Naive B cell (primary cell): ENCODE results near the gene TLCD3A. TPM values are rescaled to one million over a fixed set of nuclear protein-coding genes. Genes with fewer than 3 reads are reported as not detected.
"Not testable (repeated sequence)": the region's sequence is repeated elsewhere in the genome, so short reads cannot be mapped to it uniquely, and the experiment has no call there.

Experiments
- ATAC-seq, 2 donors: fragments of 150-1000 bp; cut with Tn5 transposase; 2 replicates each; pipeline ENCODE4 v1.10.0; 2021; ENCODE audit warnings: low read depth in 2 of 2, mild to moderate bottlenecking in 2 of 2, moderate library complexity in 2 of 2
- DNase-seq: peaks from one replicate; pipeline ENCODE4 v3.0.0; 2022
- H3K27ac Mint-ChIP-seq, 6 donors: one replicate each; pipeline ENCODE4 v1.8.0; 2020 to 2022; ENCODE audit warnings: mild to moderate bottlenecking in 6 of 6, mixed read lengths in 6 of 6, moderate library complexity in 5 of 6, inconsistent platforms in 2 of 6
- H3K27me3 Mint-ChIP-seq, 3 donors: one replicate each; pipeline ENCODE4 v1.8.0; 2021 to 2022; ENCODE audit warnings: mixed read lengths in 3 of 3, mild to moderate bottlenecking in 1 of 3
- H3K36me3 Mint-ChIP-seq, 2 donors: one replicate each; pipeline ENCODE4 v1.8.0; 2020 to 2022; ENCODE audit warnings: mixed read lengths in 2 of 2, inconsistent platforms in 1 of 2, mild to moderate bottlenecking in 1 of 2
- H3K4me1 Mint-ChIP-seq, 3 donors: one replicate each; pipeline ENCODE4 v1.8.0; 2020 to 2022; ENCODE audit warnings: mixed read lengths in 3 of 3, inconsistent platforms in 1 of 3, mild to moderate bottlenecking in 1 of 3, moderate library complexity in 1 of 3
- H3K4me3 Mint-ChIP-seq, 8 donors: one replicate each; pipeline ENCODE4 v1.8.0; 2020 to 2022; ENCODE audit warnings: mild to moderate bottlenecking in 8 of 8, mixed read lengths in 8 of 8, moderate library complexity in 8 of 8, inconsistent platforms in 2 of 8
- H3K9me3 Mint-ChIP-seq, 7 donors: one replicate each; pipeline ENCODE4 v1.8.0; 2020 to 2022; ENCODE audit warnings: mixed read lengths in 7 of 7, mild to moderate bottlenecking in 5 of 7, inconsistent platforms in 2 of 7, moderate library complexity in 1 of 7
- polyA plus RNA-seq, 6 donors: library from polyadenylated mRNA; unstranded; fragments of 300-500 nt; fragmentation: Illumina TruSeq; gene quantifications; one replicate each; pipeline ENCODE4 v1.2.3, GENCODE V29; 2021; ENCODE audit warnings: low read depth in 6 of 6

The TLCD3A gene
- polyA plus RNA-seq, 6 donors from 2014 or later: 0.10 to 0.64 (median 0.38) TPM; not detected in 2

- H3K27me3 Mint-ChIP-seq: no peaks in the 10 kb centered on the region
- DNase-seq: no peak
- peaks cover 29 to 36% (median 30%) of the 10 kb centered on the region in 3 donors for H3K4me1 Mint-ChIP-seq
- no peaks in the 10 kb centered on the region for H3K9me3 Mint-ChIP-seq
- H3K36me3 Mint-ChIP-seq: no peaks in the 10 kb centered on the region
- no peak overlapping the region for H3K27ac Mint-ChIP-seq
- H3K4me3 Mint-ChIP-seq: no peak overlapping the region
- no peak for ATAC-seq
Measured at GRCh38 chr17:746181-746580, 13.8 kb downstream of the TLCD3A start.

GRCh38 chr17:746783-747629 lies 14.6 kb downstream of the TLCD3A start:
- Mint-ChIP-seq H3K4me3 (peak overlapping the region in 2 of 8 donors; percentile 29 to 56), H3K27ac (no peak overlapping the region), H3K4me1 (peaks cover 31 to 36% (median 32%) of the 10 kb centered on the region in 3 donors), H3K36me3 (no peaks in the 10 kb centered on the region), H3K27me3 (no peaks in the 10 kb centered on the region), H3K9me3 (no peaks in the 10 kb centered on the region)
- ATAC-seq (no peak), DNase-seq (no peak)

GRCh38 chr17:748604-749003 lies 16.2 kb downstream of the TLCD3A start:
- H3K27me3 Mint-ChIP-seq: not testable (repeated sequence)
- H3K4me1 Mint-ChIP-seq: peaks cover 37 to 41% (median 38%) of the 10 kb centered on the region in 3 donors

GRCh38 chr17:749359-749758 lies 17.0 kb downstream of the TLCD3A start:
- not testable (repeated sequence) for H3K36me3 Mint-ChIP-seq, H3K27me3 Mint-ChIP-seq, DNase-seq, ATAC-seq, H3K9me3 Mint-ChIP-seq
- H3K27ac Mint-ChIP-seq: peak overlapping the region in 2 of 6 donors; percentile 56 to 81
- peak overlapping the region in 4 of 8 donors; percentile 8 to 74 (median 44) for H3K4me3 Mint-ChIP-seq
- H3K4me1 Mint-ChIP-seq: peaks cover 37 to 41% (median 38%) of the 10 kb centered on the region in 3 donors

More at GRCh38 chr17:748604-749003, 16.2 kb downstream of the TLCD3A start:
- not testable (repeated sequence) for H3K9me3 Mint-ChIP-seq, DNase-seq, H3K36me3 Mint-ChIP-seq, H3K27ac Mint-ChIP-seq, ATAC-seq
- peak overlapping the region in 1 of 8 donors; percentile 22 for H3K4me3 Mint-ChIP-seq

- peak overlapping the region; percentile 9 to 98 (median 96) for H3K27ac Mint-ChIP-seq
- peak overlapping the region; percentile 43 to 97 (median 95) for H3K4me3 Mint-ChIP-seq
- DNase-seq: no peak
- H3K36me3 Mint-ChIP-seq: no peaks in the 10 kb centered on the region
- H3K4me1 Mint-ChIP-seq: peaks cover 37 to 41% (median 38%) of the 10 kb centered on the region in 3 donors
- no peaks in the 10 kb centered on the region for H3K9me3 Mint-ChIP-seq
- ATAC-seq: no peak
- H3K27me3 Mint-ChIP-seq: no peaks in the 10 kb centered on the region
Measured at GRCh38 chr17:750431-751037, 18.1 kb downstream of the TLCD3A start.

- peak; percentile 70 for DNase-seq
- peaks cover 37 to 41% (median 38%) of the 10 kb centered on the region in 3 donors for H3K4me1 Mint-ChIP-seq
- H3K27me3 Mint-ChIP-seq: no peaks in the 10 kb centered on the region
- H3K36me3 Mint-ChIP-seq: no peaks in the 10 kb centered on the region
- ATAC-seq: peak; percentile 56 to 59
- peak overlapping the region; percentile 91 to 97 (median 96) for H3K4me3 Mint-ChIP-seq
- peak overlapping the region; percentile 94 to 100 (median 98) for H3K27ac Mint-ChIP-seq
- H3K9me3 Mint-ChIP-seq: no peaks in the 10 kb centered on the region
Measured at GRCh38 chr17:751269-752001, 19.0 kb downstream of the TLCD3A start.

GRCh38 chr17:752002-752619 lies 19.7 kb downstream of the TLCD3A start, which contains the start of gene GEMIN4:
Gene GEMIN4 (minus strand): TSS chr17:752264. CDS start chr17:752142, 122 bp downstream.
- Mint-ChIP-seq H3K27me3 (no peaks in the 10 kb centered on the region), H3K27ac (peak within 1 kb of the TSS; percentile 96 to 100 (median 98)), H3K4me1 (peaks cover 37 to 41% (median 38%) of the 10 kb centered on the region in 3 donors), H3K4me3 (peak within 1 kb of the TSS; percentile 91 to 97 (median 96)), H3K9me3 (no peaks in the 10 kb centered on the region), H3K36me3 (no peaks in the 10 kb centered on the region)
- peak; percentile 78 to 79 for ATAC-seq
- peak; percentile 99 for DNase-seq

GRCh38 chr17:752620-753219 lies 20.3 kb downstream of the TLCD3A start:
- Mint-ChIP-seq H3K4me3 (peak overlapping the region; percentile 91 to 97 (median 96)), H3K36me3 (no peaks in the 10 kb centered on the region), H3K27me3 (no peaks in the 10 kb centered on the region), H3K4me1 (peaks cover 37 to 40% (median 38%) of the 10 kb centered on the region in 3 donors), H3K27ac (peak overlapping the region; percentile 96 to 98 (median 97)), H3K9me3 (no peaks in the 10 kb centered on the region)
- DNase-seq: no peak
- ATAC-seq: peak; percentile 10 to 13

- Mint-ChIP-seq H3K9me3 (no peaks in the 10 kb centered on the region), H3K27ac (peak overlapping the region in 2 of 6 donors; percentile 26 to 87), H3K4me1 (peaks cover 31 to 33% (median 32%) of the 10 kb centered on the region in 3 donors), H3K36me3 (no peaks in the 10 kb centered on the region), H3K27me3 (no peaks in the 10 kb centered on the region), H3K4me3 (peak overlapping the region in 7 of 8 donors; percentile 15 to 89 (median 80))
- ATAC-seq (no peak), DNase-seq (no peak)
Measured at GRCh38 chr17:753418-753817, 21.0 kb downstream of the TLCD3A start.

GRCh38 chr17:755319-755961 lies 23.0 kb downstream of the TLCD3A start:
- not testable (repeated sequence) for H3K9me3 Mint-ChIP-seq, ATAC-seq, DNase-seq, H3K27me3 Mint-ChIP-seq, H3K36me3 Mint-ChIP-seq
- peak overlapping the region in 1 of 8 donors; percentile 74 for H3K4me3 Mint-ChIP-seq
- H3K4me1 Mint-ChIP-seq: peaks cover 18 to 20% (median 18%) of the 10 kb centered on the region in 3 donors
- H3K27ac Mint-ChIP-seq: peak overlapping the region in 1 of 6 donors; percentile 13

- not testable (repeated sequence) for H3K36me3 Mint-ChIP-seq, DNase-seq, ATAC-seq, H3K9me3 Mint-ChIP-seq, H3K27me3 Mint-ChIP-seq
- peak overlapping the region in 2 of 6 donors; percentile 13 to 37 for H3K27ac Mint-ChIP-seq
- peaks cover 12 to 15% (median 14%) of the 10 kb centered on the region in 3 donors for H3K4me1 Mint-ChIP-seq
- peak overlapping the region in 3 of 8 donors; percentile 38 to 74 (median 57) for H3K4me3 Mint-ChIP-seq
Measured at GRCh38 chr17:756010-756567, 23.7 kb downstream of the TLCD3A start.

- Mint-ChIP-seq H3K4me1 (peaks cover 0 to 5% (median under 1%) of the 10 kb centered on the region in 3 donors), H3K9me3 (no peaks in the 10 kb centered on the region), H3K36me3 (peaks cover 5 to 12% of the 10 kb centered on the region in 2 donors), H3K4me3 (no peak overlapping the region), H3K27ac (no peak overlapping the region), H3K27me3 (no peaks in the 10 kb centered on the region)
- DNase-seq (no peak), ATAC-seq (no peak)
Measured at GRCh38 chr17:759964-760363, 27.6 kb downstream of the TLCD3A start.
